ENCODE data around the gene PTPRE.
A peak's percentile ranks its signal among the peaks of the same experiment; 100 is the strongest.

Gene PTPRE

GRCh38 chr10:128063736-128064107 lies 156.8 kb downstream of the PTPRE start:
- no peak for DNase-seq

GRCh38 chr10:128064108-128064969 lies 157.4 kb downstream of the PTPRE start:
- DNase-seq, result peak; percentile 82

- no peak for DNase-seq
Observed at GRCh38 chr10:128064970-128065580, 158.2 kb downstream of the PTPRE start.

- DNase-seq, result no peak
Observed at GRCh38 chr10:128065881-128066534, 159.1 kb downstream of the PTPRE start.

- no peak for DNase-seq
Observed at GRCh38 chr10:128066870-128067382, 160.0 kb downstream of the PTPRE start.

GRCh38 chr10:128067691-128068397 lies 160.9 kb downstream of the PTPRE start:
- no peak for DNase-seq

- DNase-seq, result no peak
Observed at GRCh38 chr10:128068398-128069285, 161.7 kb downstream of the PTPRE start.

GRCh38 chr10:128069351-128070051 lies 162.6 kb downstream of the PTPRE start:
- peak; percentile 93 for DNase-seq

GRCh38 chr10:128070161-128070560 lies 163.3 kb downstream of the PTPRE start:
- DNase-seq, result no peak

- no peak for DNase-seq
Observed at GRCh38 chr10:128070721-128071416, 164.0 kb downstream of the PTPRE start.

GRCh38 chr10:128071417-128071782 lies 164.5 kb downstream of the PTPRE start:
- no peak for DNase-seq

GRCh38 chr10:128072046-128072445 lies 165.1 kb downstream of the PTPRE start:
- DNase-seq, result no peak

- DNase-seq, result no peak
Observed at GRCh38 chr10:128072941-128073645, 166.2 kb downstream of the PTPRE start.

GRCh38 chr10:128073890-128074289 lies 167.0 kb downstream of the PTPRE start:
- peak; percentile 49 for DNase-seq

- no peak for DNase-seq
Observed at GRCh38 chr10:128074589-128074988, 167.7 kb downstream of the PTPRE start.

GRCh38 chr10:128077155-128077875 lies 170.4 kb downstream of the PTPRE start:
- no peak for DNase-seq

GRCh38 chr10:128078136-128078969 lies 171.4 kb downstream of the PTPRE start:
- DNase-seq, result peak; percentile 51

GRCh38 chr10:128080231-128080630 lies 173.3 kb downstream of the PTPRE start:
- no peak for DNase-seq
